ENCODE data around the gene GPR17. TPM values are rescaled to one million over a fixed set of nuclear protein-coding genes. Genes with fewer than 3 reads are reported as not detected.
A peak's percentile ranks its signal among the peaks of the same experiment; 100 is the strongest.

The GPR17 gene
- total RNA-seq, 1 donor from 2014 or later: not detected

DNA sequence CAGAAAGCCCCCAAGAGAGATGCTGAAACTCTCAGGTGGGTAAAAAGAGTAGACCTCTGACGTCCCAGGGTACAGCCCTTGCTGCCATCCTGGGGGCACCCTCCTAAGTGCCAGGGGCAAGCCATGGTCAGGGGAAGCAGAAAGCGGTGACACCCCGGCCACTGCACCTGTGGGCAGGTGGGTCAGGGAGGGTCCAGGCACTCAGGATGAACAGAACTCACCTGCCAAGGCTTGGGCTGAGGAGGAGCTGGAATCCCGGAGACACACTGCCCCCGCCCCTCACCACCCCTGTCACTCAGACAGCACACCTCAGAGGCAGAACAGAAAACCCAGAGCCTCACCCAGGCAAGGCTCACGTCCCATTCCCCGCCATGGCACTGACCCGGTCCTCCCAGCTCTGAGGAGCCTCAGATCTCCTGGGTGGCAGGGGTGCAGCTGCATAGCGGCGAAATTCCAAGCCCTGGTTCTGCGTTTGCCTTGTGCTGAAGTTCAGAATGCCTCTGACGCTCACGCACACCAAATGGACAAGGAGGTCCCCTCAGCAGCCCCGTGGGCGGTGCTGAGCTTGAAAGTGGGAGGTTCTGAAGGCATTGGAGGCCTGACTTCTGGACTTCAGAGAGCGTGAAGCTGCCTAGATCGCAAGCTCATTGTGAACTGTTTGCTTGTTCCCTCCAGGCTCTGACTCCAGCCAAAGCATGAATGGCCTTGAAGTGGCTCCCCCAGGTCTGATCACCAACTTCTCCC is 4.3 kb downstream of the GPR17 start:
- Mint-ChIP-seq H3K27ac (ENCODE audit: unreplicated experiment) (no peak overlapping the region), H3K4me1 (ENCODE audit: unreplicated experiment) (peaks cover 30% of the 10 kb centered on the region), H3K36me3 (ENCODE audit: unreplicated experiment) (peaks cover 7% of the 10 kb centered on the region), H3K27me3 (ENCODE audit: unreplicated experiment) (no peaks in the 10 kb centered on the region), H3K4me3 (ENCODE audit: unreplicated experiment) (no peak overlapping the region), H3K9me3 (ENCODE audit: unreplicated experiment) (no peaks in the 10 kb centered on the region)
- TF ChIP-seq, protein P1, sequence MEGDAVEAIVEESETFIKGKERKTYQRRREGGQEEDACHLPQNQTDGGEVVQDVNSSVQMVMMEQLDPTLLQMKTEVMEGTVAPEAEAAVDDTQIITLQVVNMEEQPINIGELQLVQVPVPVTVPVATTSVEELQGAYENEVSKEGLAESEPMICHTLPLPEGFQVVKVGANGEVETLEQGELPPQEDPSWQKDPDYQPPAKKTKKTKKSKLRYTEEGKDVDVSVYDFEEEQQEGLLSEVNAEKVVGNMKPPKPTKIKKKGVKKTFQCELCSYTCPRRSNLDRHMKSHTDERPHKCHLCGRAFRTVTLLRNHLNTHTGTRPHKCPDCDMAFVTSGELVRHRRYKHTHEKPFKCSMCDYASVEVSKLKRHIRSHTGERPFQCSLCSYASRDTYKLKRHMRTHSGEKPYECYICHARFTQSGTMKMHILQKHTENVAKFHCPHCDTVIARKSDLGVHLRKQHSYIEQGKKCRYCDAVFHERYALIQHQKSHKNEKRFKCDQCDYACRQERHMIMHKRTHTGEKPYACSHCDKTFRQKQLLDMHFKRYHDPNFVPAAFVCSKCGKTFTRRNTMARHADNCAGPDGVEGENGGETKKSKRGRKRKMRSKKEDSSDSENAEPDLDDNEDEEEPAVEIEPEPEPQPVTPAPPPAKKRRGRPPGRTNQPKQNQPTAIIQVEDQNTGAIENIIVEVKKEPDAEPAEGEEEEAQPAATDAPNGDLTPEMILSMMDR (IDR thresholded peaks at IDR 0.05): peak; percentile 9
- no peak for DNase-seq (ENCODE audit: extremely low spot score, unreplicated experiment)

DNA sequence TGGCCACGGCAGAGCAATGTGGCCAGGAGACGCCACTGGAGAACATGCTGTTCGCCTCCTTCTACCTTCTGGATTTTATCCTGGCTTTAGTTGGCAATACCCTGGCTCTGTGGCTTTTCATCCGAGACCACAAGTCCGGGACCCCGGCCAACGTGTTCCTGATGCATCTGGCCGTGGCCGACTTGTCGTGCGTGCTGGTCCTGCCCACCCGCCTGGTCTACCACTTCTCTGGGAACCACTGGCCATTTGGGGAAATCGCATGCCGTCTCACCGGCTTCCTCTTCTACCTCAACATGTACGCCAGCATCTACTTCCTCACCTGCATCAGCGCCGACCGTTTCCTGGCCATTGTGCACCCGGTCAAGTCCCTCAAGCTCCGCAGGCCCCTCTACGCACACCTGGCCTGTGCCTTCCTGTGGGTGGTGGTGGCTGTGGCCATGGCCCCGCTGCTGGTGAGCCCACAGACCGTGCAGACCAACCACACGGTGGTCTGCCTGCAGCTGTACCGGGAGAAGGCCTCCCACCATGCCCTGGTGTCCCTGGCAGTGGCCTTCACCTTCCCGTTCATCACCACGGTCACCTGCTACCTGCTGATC is 4.9 kb downstream of the GPR17 start:
- TF ChIP-seq, protein P1 (IDR thresholded peaks at IDR 0.05): no peak
- Mint-ChIP-seq H3K9me3 (ENCODE audit: unreplicated experiment) (no peaks in the 10 kb centered on the region), H3K27ac (ENCODE audit: unreplicated experiment) (no peak overlapping the region), H3K4me1 (ENCODE audit: unreplicated experiment) (peaks cover 30% of the 10 kb centered on the region), H3K4me3 (ENCODE audit: unreplicated experiment) (no peak overlapping the region), H3K27me3 (ENCODE audit: unreplicated experiment) (no peaks in the 10 kb centered on the region), H3K36me3 (ENCODE audit: unreplicated experiment) (peaks cover 7% of the 10 kb centered on the region)
- DNase-seq (ENCODE audit: extremely low spot score, unreplicated experiment): no peak

DNA sequence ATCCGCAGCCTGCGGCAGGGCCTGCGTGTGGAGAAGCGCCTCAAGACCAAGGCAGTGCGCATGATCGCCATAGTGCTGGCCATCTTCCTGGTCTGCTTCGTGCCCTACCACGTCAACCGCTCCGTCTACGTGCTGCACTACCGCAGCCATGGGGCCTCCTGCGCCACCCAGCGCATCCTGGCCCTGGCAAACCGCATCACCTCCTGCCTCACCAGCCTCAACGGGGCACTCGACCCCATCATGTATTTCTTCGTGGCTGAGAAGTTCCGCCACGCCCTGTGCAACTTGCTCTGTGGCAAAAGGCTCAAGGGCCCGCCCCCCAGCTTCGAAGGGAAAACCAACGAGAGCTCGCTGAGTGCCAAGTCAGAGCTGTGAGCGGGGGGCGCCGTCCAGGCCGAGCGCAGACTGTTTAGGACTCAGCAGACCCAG is 5.4 kb downstream of the GPR17 start:
- Mint-ChIP-seq H3K27ac (ENCODE audit: unreplicated experiment) (no peak overlapping the region), H3K27me3 (ENCODE audit: unreplicated experiment) (no peaks in the 10 kb centered on the region), H3K9me3 (ENCODE audit: unreplicated experiment) (no peaks in the 10 kb centered on the region), H3K4me3 (ENCODE audit: unreplicated experiment) (no peak overlapping the region), H3K4me1 (ENCODE audit: unreplicated experiment) (peaks cover 30% of the 10 kb centered on the region), H3K36me3 (ENCODE audit: unreplicated experiment) (peaks cover 7% of the 10 kb centered on the region)
- no peak for DNase-seq (ENCODE audit: extremely low spot score, unreplicated experiment)
- TF ChIP-seq, protein P1 (IDR thresholded peaks at IDR 0.05): no peak

DNA sequence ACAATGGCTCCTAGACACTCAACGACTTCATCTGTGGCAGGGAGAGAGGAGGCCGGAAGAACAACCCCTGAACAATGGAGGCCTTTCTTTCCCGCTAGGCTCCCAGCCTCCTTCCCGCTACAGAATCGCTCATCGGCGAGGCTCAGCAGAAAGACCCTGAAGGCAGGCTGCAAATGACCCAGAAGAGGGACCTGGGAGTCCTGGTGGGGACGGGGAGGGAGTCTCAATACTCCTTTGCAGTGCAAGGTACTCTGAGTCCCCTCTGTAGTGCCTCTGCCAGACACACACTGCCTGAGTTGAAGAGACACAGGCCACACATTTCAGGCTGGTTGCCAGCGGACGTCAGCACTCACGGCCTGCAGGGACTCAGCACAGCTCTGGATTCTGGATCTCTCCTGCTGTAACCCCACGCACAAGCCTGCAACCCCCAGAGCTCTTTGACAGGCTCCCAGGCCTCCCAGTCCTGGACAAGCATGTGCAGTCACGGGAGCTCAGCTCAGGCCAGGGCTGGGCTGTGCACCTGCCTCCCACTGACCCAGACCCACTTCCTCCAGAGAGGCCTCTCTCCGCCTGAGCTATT is 6.1 kb downstream of the GPR17 start:
- H3K9me3 Mint-ChIP-seq (ENCODE audit: unreplicated experiment): no peaks in the 10 kb centered on the region
- H3K27ac Mint-ChIP-seq (ENCODE audit: unreplicated experiment): no peak overlapping the region
- no peak overlapping the region for H3K4me3 Mint-ChIP-seq (ENCODE audit: unreplicated experiment)
- DNase-seq (ENCODE audit: extremely low spot score, unreplicated experiment): no peak
- H3K4me1 Mint-ChIP-seq (ENCODE audit: unreplicated experiment): peaks cover 23% of the 10 kb centered on the region
- TF ChIP-seq, protein P1 (IDR thresholded peaks at IDR 0.05): no peak
- H3K36me3 Mint-ChIP-seq (ENCODE audit: unreplicated experiment): peaks cover 8% of the 10 kb centered on the region
- H3K27me3 Mint-ChIP-seq (ENCODE audit: unreplicated experiment): no peaks in the 10 kb centered on the region

DNA sequence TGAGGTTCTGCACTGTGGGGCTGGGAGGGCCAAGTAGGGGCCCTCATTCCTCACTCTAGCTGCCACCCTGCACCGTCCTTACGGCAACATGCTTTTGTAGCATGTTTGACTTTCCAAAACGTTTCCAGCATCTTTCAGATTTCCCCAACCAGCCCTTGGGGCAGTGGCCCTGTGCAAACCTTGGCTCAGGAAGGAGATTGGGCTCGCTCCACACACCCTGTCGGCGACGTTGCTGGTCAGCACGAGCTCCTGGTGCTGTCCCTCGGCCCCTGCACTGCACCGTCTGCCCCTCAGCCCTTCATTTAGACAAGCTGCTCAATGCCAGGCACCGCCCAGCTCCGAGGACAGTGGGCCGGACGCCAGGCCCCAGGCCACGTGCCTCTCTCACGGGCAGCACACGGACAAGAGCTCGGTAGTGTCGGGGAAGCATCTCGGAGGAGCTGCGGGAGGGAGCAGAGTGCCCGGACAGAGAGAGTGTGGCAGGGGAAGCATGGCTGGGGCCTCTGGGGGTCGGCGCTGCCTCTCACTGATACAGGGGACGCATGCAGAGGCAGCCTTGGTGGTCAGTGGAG is 6.9 kb downstream of the GPR17 start:
- Mint-ChIP-seq H3K36me3 (ENCODE audit: unreplicated experiment) (peaks cover 8% of the 10 kb centered on the region), H3K9me3 (ENCODE audit: unreplicated experiment) (no peaks in the 10 kb centered on the region), H3K27ac (ENCODE audit: unreplicated experiment) (no peak overlapping the region), H3K4me3 (ENCODE audit: unreplicated experiment) (no peak overlapping the region), H3K27me3 (ENCODE audit: unreplicated experiment) (no peaks in the 10 kb centered on the region), H3K4me1 (ENCODE audit: unreplicated experiment) (peaks cover 15% of the 10 kb centered on the region)
- TF ChIP-seq, protein P1 (IDR thresholded peaks at IDR 0.05): no peak
- no peak for DNase-seq (ENCODE audit: extremely low spot score, unreplicated experiment)

Measured in osteocyte (in vitro differentiated cells).